HG03469 (cell line): Measurements from ENCODE around the gene NGFR.

Source experiments
- ATAC-seq: cut with Tn5 transposase; IDR thresholded peaks from one replicate; pipeline ENCODE4 v1.9.1; 2021; ENCODE audit warnings: mild to moderate bottlenecking, moderate library complexity, moderate number of reproducible peaks; ENCODE audit not compliant: unreplicated experiment

The NGFR gene

DNA sequence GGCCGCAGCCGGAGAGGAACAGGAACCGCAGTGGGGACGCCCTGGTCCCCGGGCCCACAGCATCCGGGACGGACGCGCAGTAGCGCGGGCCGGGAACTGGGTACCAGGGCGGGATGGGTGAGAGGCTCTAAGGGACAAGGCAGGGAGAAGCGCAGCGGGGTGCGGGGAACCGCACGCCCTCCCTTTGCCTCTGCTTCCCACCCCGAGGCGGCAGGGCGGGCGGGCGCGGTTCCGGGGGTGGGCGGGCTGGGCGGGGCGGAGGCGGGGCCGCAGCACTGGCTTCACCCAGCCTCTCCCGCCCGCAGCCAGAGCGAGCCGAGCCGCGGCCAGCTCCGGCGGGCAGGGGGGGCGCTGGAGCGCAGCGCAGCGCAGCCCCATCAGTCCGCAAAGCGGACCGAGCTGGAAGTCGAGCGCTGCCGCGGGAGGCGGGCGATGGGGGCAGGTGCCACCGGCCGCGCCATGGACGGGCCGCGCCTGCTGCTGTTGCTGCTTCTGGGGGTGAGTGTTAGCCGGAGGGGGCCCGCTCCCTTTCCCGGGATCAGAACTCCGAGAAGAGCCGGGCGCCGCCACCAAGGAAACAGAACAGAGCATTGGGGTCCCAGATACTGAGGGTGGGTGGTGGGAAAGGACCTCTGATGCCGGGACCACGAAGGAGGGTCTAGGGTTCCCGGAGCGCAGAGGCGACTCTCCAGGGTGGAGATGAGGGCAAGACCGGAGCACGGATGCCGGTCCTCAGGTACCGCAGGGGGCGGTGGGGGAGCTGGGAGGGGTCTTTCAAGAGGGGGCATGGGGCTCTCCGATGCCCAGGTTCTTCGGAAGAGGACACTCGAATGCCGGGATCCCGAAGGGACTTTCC is at the start of gene NGFR:
TSS of gene NGFR (plus strand) at position 308 of the 856 bp plus-strand sequence. CDS start at position 433, 125 bp downstream.
- ATAC-seq = no peak

DNA sequence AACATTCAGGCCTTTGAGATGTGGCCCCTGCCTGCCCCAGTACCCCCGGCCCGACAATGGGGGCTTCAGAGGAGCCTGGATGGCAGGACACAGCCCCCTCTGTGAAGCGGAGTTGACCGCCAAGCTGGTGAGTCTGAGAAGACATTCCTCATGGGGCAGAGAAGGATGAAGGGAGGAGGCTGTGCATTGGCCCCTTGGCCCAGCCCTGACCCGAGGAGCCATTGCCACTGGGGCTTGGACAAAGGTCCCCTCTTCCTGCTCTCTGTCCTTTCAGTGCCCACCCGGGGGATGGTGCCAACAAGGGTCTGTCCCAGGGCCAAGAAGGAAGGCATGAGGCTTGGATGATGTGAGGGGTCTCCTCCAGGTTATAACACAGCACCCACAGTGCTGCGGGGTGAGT is 49.5 kb upstream of the NGFR start:
- ATAC-seq = no peak

GRCh38 chr17:49447628-49448302 is 47.3 kb upstream of the NGFR start:
- ATAC-seq = no peak

- no peak for ATAC-seq
These were observed 44.9 kb upstream of the NGFR start for GRCh38 chr17:49450181-49450580.

DNA sequence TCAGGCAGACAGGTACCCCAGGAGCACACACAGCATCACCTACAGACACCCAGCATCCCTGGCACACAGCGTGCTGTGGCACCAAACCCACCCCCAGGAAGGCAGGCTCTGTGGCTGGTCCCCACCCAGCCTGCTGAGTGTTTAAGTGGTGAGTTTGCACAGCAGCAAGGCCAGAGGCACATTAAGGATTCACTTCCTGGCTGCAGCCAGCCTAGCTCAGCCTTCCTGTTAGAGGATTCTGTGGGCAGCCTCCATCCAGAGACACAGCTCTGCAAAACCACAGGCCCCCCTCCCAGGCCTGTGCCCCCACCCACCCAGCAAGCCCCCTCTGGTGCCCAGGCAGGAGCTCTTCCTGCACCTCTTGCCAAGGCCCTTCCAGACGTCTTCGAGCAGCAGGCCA is 44.4 kb upstream of the NGFR start:
- ATAC-seq = no peak

- no peak for ATAC-seq
These were observed 42.9 kb upstream of the NGFR start for GRCh38 chr17:49452201-49452600.

DNA sequence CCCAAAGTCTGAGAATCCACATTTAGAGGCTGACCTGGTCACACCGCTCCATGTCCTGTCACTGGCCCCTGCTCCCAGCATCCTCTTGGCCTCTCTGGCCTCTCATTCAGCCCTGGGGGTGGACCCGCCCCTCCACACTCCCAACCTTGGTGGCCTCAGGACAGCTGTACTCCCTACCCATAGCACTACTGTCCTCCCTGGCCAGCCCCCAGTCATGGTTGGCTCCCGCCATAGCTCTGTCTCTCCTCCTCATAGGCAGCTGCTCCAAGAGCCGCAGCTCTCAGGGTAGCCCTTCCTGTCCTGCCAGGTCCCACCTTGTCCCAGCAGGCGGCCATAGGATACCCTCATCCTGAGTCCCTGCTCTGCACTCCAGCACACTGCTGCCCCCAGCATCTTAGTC is 42.4 kb upstream of the NGFR start:
- no peak for ATAC-seq

GRCh38 chr17:49454050-49454449 is 41.0 kb upstream of the NGFR start:
- no peak for ATAC-seq

GRCh38 chr17:49455272-49455861 is 39.7 kb upstream of the NGFR start:
- no peak for ATAC-seq

DNA sequence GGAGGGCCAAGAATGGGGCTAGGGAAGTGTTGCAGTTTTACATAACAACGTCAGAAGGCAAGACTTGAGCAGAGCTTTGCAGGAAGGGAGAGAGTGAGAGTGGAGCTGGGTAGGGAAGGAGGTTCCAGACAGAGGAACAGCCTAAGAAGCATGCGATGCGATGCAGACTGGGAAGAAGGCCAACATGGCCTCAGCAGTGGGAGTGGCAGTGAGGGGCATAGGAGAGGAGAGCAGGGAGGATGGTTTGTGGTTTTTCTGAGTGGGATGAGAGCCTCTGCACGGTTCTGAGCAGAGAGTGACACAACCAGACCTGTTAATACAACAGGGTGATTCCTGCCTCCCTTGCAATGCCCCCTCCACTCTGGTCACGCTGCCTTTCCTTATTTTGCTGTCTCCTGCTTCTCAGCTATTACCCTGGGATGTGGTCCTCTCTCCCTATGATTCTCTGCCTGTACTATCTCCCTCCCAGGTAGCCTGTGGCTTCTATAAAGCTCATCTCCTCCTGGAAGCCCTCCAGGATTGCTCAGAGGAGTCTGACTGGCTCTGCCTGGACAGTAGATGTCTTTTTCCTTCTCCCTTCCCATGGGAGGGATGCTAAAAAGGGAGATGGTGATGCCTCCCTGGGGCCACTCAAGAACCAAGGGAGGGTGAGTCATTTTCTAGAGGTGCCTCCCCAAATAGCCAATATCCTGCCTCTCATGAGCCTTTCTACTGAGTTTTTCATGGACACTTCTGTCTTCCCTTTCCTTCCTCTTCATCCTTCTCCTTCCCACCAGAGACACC is 38.7 kb upstream of the NGFR start:
- ATAC-seq = no peak

DNA sequence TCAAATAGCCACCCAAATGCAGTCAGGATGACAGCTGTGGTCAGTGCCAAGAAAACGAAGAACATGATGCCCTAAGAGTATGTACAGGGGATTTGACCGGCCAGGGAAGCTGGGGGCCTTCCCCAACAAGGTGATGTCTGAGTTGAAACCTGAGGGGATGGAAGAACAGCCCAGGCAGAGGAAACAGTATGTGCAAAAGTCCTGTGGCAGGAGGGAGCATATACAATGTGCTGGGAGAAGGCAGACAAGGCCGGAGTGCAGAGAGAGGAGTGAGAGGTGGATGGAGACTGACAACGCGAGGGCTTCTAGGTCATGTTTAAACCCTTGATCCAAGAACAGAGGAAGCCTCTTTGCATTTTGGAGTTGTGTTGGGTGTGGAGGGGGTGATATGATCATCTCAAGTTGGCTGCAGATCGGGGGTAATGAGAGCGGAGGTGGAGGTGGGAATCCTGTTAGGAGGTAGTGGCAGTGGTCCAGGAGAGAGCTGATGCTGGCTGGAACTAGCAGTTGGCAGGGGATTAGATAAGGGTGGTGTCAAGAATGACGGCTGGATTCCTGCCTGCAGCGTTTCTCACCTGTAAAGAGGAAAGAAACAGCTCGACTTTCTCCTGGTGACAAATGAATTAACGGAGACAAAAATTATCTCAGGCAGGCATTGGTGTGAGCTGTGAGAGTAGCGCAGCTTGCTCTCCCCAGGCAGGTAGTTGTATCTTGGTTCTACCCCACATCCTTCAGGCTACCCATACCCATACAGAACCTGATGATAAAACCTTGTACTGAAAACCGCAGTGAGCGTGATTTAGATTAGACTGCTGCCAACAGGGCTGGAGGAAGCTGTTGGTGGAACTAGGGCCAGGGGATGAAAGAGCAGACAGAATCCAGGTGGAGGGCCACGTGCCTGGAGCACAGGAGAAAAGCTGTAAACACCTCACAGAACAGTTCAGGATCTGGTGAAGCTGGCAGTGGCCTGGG is 37.2 kb upstream of the NGFR start:
- no peak for ATAC-seq

- no peak for ATAC-seq
These were observed 35.6 kb upstream of the NGFR start for GRCh38 chr17:49459401-49459984.

GRCh38 chr17:49460401-49460800 is 34.7 kb upstream of the NGFR start:
- no peak for ATAC-seq

GRCh38 chr17:49461580-49461979 is 33.5 kb upstream of the NGFR start:
- no peak for ATAC-seq

GRCh38 chr17:49464049-49464448 is 31.0 kb upstream of the NGFR start:
- no peak for ATAC-seq

GRCh38 chr17:49465331-49465903 is 29.7 kb upstream of the NGFR start:
- ATAC-seq = no peak

- ATAC-seq = no peak
These were observed 28.7 kb upstream of the NGFR start for GRCh38 chr17:49466436-49466835.

DNA sequence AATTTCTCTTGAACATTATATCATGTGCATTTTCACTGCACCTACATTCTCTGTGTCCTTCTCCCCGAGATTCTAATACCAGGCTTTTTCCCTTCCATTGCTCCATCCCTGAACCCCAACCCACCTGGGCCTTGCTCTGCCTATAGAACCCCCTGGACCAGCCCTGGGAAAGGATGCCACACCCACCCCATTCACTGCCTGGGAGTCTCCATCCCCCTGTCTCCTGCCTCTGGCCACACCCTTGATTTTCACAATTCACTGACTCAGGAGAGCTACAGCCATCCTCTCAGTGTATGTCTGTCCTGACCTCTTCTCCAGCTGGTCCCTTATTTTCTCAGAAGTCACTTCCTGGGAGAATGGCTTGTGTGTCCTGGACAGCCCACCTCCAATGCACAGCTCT is 27.9 kb upstream of the NGFR start:
- no peak for ATAC-seq

DNA sequence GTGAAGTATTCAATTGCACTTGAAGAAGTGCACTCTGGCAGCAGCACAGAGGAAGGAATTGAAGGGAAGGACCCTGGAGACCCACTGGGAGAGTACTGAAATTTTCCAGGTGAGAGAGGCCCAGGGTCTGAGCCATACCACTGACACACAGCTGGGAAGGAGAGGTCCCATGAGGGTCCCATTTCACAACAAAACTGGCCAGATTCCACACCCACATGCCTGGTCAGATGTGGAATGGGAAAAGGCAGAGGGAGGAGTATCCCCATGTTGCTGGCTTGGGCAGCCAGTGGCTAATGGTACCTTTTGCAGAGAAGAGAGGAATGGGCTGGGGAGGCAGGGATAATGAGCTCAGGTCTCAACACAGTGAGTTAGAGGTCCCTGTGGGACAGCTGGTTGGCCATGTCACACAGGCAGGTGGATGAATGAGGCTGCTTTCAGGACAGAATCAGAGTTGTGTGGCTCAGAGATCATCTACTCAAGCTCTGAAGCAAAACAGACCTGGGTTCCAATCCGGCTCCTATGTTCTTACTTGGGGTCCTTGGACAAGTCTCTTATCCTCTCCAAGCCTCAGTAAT is 26.2 kb upstream of the NGFR start:
- ATAC-seq = no peak
